ENCODE measurements around the gene DEK. TPM values are rescaled to one million over a fixed set of nuclear protein-coding genes. Genes with fewer than 3 reads are reported as not detected.

The DEK gene
- total and polyA plus RNA-seq, 2 experiments from 2014 or later = 101 to 116 TPM

- H4K20me1 ChIP-seq (ENCODE audit: insufficient read depth) = no peaks in the 10 kb centered on the region
- 78 to 82% methylated on average over 8 of the region's 8 CpGs for WGBS, 2 experiments (ENCODE audit: low coverage in 1 of 2, low lambda C conversion rate in 2 of 2, missing lambda C conversion rate in 2 of 2)
- H3K9me3 ChIP-seq (ENCODE audit: low read depth) = no peaks in the 10 kb centered on the region
- no peak for TF ChIP-seq EZH2phosphoT487 (IDR thresholded peaks at IDR 0.05; ENCODE audit: insufficient read depth, low read depth)
- no peak for TF ChIP-seq EZH2 (IDR thresholded peaks at IDR 0.05; ENCODE audit: insufficient read depth, poor library complexity, severe bottlenecking)
- DNase-seq = no peak
- in situ Hi-C loops (cut with MboI) = no loop called here
- H3K9ac ChIP-seq = no peak overlapping the region
- H3K4me3 ChIP-seq = no peak overlapping the region
- no peaks in the 10 kb centered on the region for H3F3A ChIP-seq (ENCODE audit: insufficient read depth)
- no peak overlapping the region for H2AFZ ChIP-seq
- peaks cover 6% of the 10 kb centered on the region; the same call in 1 of the 2 replicates for H3K4me1 ChIP-seq (ENCODE audit: insufficient read depth)
- H3K9me2 ChIP-seq (ENCODE audit: insufficient read depth) = no peaks in the 10 kb centered on the region
- H3K36me3 ChIP-seq (ENCODE audit: low read depth) = no peaks in the 10 kb centered on the region; the same call in none of the 2 replicates
- no peaks in the 10 kb centered on the region for H3K27me3 ChIP-seq (replicated peaks; ENCODE audit: insufficient read depth)
- H3K27ac ChIP-seq = no peak overlapping the region
- no peak overlapping the region for H3K4me2 ChIP-seq (ENCODE audit: unreplicated experiment)
- no peaks in the 10 kb centered on the region for H3K79me2 ChIP-seq (ENCODE audit: insufficient read depth)
Observed at GRCh38 chr6:18207438-18207837, 56.9 kb downstream of the DEK start.

DNA sequence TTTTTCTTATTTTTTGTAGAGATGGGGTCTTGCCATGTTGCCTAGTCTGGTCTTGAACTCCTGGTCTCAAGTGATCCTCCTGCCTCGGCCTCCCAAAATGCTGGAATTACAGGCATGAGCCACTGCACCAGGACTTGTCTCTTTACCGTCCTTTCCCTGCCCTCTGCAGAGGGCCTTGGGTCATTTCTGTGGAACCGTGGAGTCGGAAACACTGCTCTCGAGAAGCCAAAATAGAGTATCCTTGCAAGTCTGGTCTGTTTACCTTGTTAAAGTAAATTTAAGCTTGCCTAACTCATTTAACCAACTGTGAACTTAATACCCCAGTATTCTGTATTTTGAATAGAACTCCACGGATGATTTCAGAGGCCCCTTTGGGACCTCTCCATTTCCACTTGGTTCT, 57.7 kb downstream of the DEK start:
- Histone ChIP-seq H3K27me3 (replicated peaks; ENCODE audit: insufficient read depth) (no peaks in the 10 kb centered on the region), H3K9me3 (ENCODE audit: low read depth) (no peaks in the 10 kb centered on the region), H3K4me3 (no peak overlapping the region), H3K4me1 (ENCODE audit: insufficient read depth) (peaks cover 6% of the 10 kb centered on the region; the same call in 1 of the 2 replicates), H3K27ac (no peak overlapping the region), H3K79me2 (ENCODE audit: insufficient read depth) (no peaks in the 10 kb centered on the region), H3F3A (ENCODE audit: insufficient read depth) (no peaks in the 10 kb centered on the region), H4K20me1 (ENCODE audit: insufficient read depth) (no peaks in the 10 kb centered on the region), H2AFZ (no peak overlapping the region), H3K36me3 (ENCODE audit: low read depth) (no peaks in the 10 kb centered on the region; the same call in none of the 2 replicates), H3K4me2 (ENCODE audit: unreplicated experiment) (no peak overlapping the region), H3K9ac (no peak overlapping the region), H3K9me2 (ENCODE audit: insufficient read depth) (no peaks in the 10 kb centered on the region)
- WGBS, 2 experiments (ENCODE audit: low coverage in 1 of 2, low lambda C conversion rate in 2 of 2, missing lambda C conversion rate in 2 of 2) = 90 to 94% methylated on average over 6 of the region's 6 CpGs
- in situ Hi-C loops (cut with MboI) = no loop called here
- no peak for DNase-seq
- TF ChIP-seq EZH2 (IDR thresholded peaks at IDR 0.05; ENCODE audit: insufficient read depth, poor library complexity, severe bottlenecking) = no peak
- no peak for TF ChIP-seq EZH2phosphoT487 (IDR thresholded peaks at IDR 0.05; ENCODE audit: insufficient read depth, low read depth)

- Histone ChIP-seq H3K4me1 (ENCODE audit: insufficient read depth) (peaks cover 6% of the 10 kb centered on the region; the same call in 1 of the 2 replicates), H3K36me3 (ENCODE audit: low read depth) (peaks cover 9% of the 10 kb centered on the region), H3K4me3 (no peak overlapping the region), H3K79me2 (ENCODE audit: insufficient read depth) (no peaks in the 10 kb centered on the region), H3K9me2 (ENCODE audit: insufficient read depth) (no peaks in the 10 kb centered on the region), H3K4me2 (ENCODE audit: unreplicated experiment) (no peak overlapping the region), H3K9ac (no peak overlapping the region), H4K20me1 (ENCODE audit: insufficient read depth) (no peaks in the 10 kb centered on the region), H3K27ac (no peak overlapping the region), H2AFZ (no peak overlapping the region), H3F3A (ENCODE audit: insufficient read depth) (no peaks in the 10 kb centered on the region), H3K27me3 (replicated peaks; ENCODE audit: insufficient read depth) (no peaks in the 10 kb centered on the region), H3K9me3 (ENCODE audit: low read depth) (no peaks in the 10 kb centered on the region)
- DNase-seq = no peak
- no peak for TF ChIP-seq EZH2phosphoT487 (IDR thresholded peaks at IDR 0.05; ENCODE audit: insufficient read depth, low read depth)
- TF ChIP-seq EZH2 (IDR thresholded peaks at IDR 0.05; ENCODE audit: insufficient read depth, poor library complexity, severe bottlenecking) = no peak
- in situ Hi-C loops (cut with MboI) = no loop called here
- WGBS, 2 experiments (ENCODE audit: low coverage in 1 of 2, low lambda C conversion rate in 2 of 2, missing lambda C conversion rate in 2 of 2) = 88% methylated on average over 8 of the region's 8 CpGs
Observed at GRCh38 chr6:18204691-18205090, 59.6 kb downstream of the DEK start.

GRCh38 chr6:18203786-18204185, 60.5 kb downstream of the DEK start:
- 89 to 91% methylated on average over 6 of the region's 6 CpGs for WGBS, 2 experiments (ENCODE audit: low coverage in 1 of 2, low lambda C conversion rate in 2 of 2, missing lambda C conversion rate in 2 of 2)
- no peak overlapping the region for H3K4me3 ChIP-seq
- H3K79me2 ChIP-seq (ENCODE audit: insufficient read depth) = no peaks in the 10 kb centered on the region
- H2AFZ ChIP-seq = no peak overlapping the region
- no peak overlapping the region for H3K27ac ChIP-seq
- H3K27me3 ChIP-seq (replicated peaks; ENCODE audit: insufficient read depth) = no peaks in the 10 kb centered on the region
- TF ChIP-seq EZH2 (IDR thresholded peaks at IDR 0.05; ENCODE audit: insufficient read depth, poor library complexity, severe bottlenecking) (no peak), EZH2phosphoT487 (IDR thresholded peaks at IDR 0.05; ENCODE audit: insufficient read depth, low read depth) (no peak)
- H3K9ac ChIP-seq = no peak overlapping the region
- no peaks in the 10 kb centered on the region for H3F3A ChIP-seq (ENCODE audit: insufficient read depth)
- H3K9me3 ChIP-seq (ENCODE audit: low read depth) = no peaks in the 10 kb centered on the region
- in situ Hi-C loops (cut with MboI) = no loop called here
- peaks cover 6% of the 10 kb centered on the region; the same call in 1 of the 2 replicates for H3K4me1 ChIP-seq (ENCODE audit: insufficient read depth)
- no peaks in the 10 kb centered on the region for H3K9me2 ChIP-seq (ENCODE audit: insufficient read depth)
- no peaks in the 10 kb centered on the region for H4K20me1 ChIP-seq (ENCODE audit: insufficient read depth)
- H3K4me2 ChIP-seq (ENCODE audit: unreplicated experiment) = no peak overlapping the region
- no peak for DNase-seq
- H3K36me3 ChIP-seq (ENCODE audit: low read depth) = peaks cover 9% of the 10 kb centered on the region

DNA sequence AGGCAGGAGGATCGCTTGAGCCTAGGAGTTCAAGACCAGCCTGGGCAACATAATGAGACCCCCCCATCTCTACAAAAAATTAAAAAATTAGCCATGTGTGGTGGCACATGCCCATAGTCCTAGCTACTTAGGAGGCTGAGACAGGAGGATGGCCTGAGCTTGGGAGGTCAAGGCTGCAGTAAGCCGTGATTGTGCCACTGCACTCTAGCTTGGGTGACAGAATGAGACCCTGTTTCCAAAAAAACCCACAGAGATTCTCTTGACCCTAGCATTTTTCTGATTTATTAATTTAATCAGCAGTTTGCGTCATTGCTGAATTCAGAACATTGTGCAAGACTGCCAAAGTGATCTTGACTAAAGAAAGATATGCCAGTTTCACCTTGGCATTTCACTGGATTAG, 72.3 kb downstream of the DEK start:
- no peaks in the 10 kb centered on the region for H3K79me2 ChIP-seq (ENCODE audit: insufficient read depth)
- H3K27me3 ChIP-seq (replicated peaks; ENCODE audit: insufficient read depth) = no peaks in the 10 kb centered on the region
- WGBS, 2 experiments (ENCODE audit: low coverage in 1 of 2, low lambda C conversion rate in 2 of 2, missing lambda C conversion rate in 2 of 2) = 98% methylated on average over 3 of the region's 3 CpGs
- H3K9me3 ChIP-seq (ENCODE audit: low read depth) = no peaks in the 10 kb centered on the region
- H3K4me1 ChIP-seq (ENCODE audit: insufficient read depth) = no peaks in the 10 kb centered on the region
- H4K20me1 ChIP-seq (ENCODE audit: insufficient read depth) = no peaks in the 10 kb centered on the region
- H2AFZ ChIP-seq = no peak overlapping the region
- no peaks in the 10 kb centered on the region for H3K36me3 ChIP-seq (ENCODE audit: low read depth)
- no peaks in the 10 kb centered on the region for H3F3A ChIP-seq (ENCODE audit: insufficient read depth)
- H3K27ac ChIP-seq = no peak overlapping the region
- H3K9ac ChIP-seq = no peak overlapping the region
- DNase-seq = no peak
- TF ChIP-seq EZH2phosphoT487 (IDR thresholded peaks at IDR 0.05; ENCODE audit: insufficient read depth, low read depth) (no peak), EZH2 (IDR thresholded peaks at IDR 0.05; ENCODE audit: insufficient read depth, poor library complexity, severe bottlenecking) (no peak)
- no peak overlapping the region for H3K4me3 ChIP-seq
- no peaks in the 10 kb centered on the region for H3K9me2 ChIP-seq (ENCODE audit: insufficient read depth)
- in situ Hi-C loops (cut with MboI) = no loop called here
- H3K4me2 ChIP-seq (ENCODE audit: unreplicated experiment) = no peak overlapping the region
